ENCODE data around the gene TSNAXIP1.

GRCh38 chr16:67868290-67868689 lies 61.6 kb downstream of the TSNAXIP1 start:
- TF ChIP-seq CTCF (IDR thresholded peaks at IDR 0.05) (no peak), POLR2A (IDR thresholded peaks at IDR 0.05) (no peak)

Data from Peyer's patch (tissue), 4 donors.